SU-DHL-6 (cell line): Measurements from ENCODE around the gene PHLDB1.

Experiments
- EZH2phosphoT487 ChIP-seq: fragments of 200-600 bp; sonication (generic), shearing (Covaris generic); conservative IDR thresholded peaks from 2 replicates; pipeline ENCODE4 v1.6.1; 2018; ENCODE audit warnings: mild to moderate bottlenecking, antibody characterized with exemption, low read length, moderate library complexity, mixed read lengths
- TF ChIP-seq, protein P1 (sequence below): fragments of 200-600 bp; sonication (generic); IDR thresholded peaks from one replicate; pipeline ENCODE4 v1.5.1; 2017; ENCODE audit warnings: antibody characterized with exemption, mild to moderate bottlenecking, low read length, moderate library complexity; ENCODE audit not compliant: insufficient read depth, poor library complexity, severe bottlenecking

DNA sequence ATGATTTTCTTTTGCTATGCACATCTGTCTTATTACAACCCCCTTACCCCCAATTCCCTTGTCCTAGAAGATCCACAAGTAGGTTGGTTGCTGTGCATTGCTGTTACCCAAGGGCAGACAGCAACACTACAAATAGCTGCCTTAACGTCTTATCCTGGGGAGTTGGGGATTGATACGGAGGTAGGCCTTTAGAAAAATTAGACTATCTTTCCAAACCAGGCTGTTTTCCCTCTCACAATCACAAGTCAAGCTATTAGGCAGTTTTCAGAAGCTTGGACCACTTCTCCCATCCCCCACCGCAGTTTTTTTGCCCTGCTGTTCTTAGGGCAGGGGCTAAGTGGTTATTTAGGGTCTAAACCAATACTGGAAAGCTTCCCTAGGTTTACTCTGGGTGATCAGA is 2.8 kb upstream of the PHLDB1 start:
- TF ChIP-seq, protein P1, sequence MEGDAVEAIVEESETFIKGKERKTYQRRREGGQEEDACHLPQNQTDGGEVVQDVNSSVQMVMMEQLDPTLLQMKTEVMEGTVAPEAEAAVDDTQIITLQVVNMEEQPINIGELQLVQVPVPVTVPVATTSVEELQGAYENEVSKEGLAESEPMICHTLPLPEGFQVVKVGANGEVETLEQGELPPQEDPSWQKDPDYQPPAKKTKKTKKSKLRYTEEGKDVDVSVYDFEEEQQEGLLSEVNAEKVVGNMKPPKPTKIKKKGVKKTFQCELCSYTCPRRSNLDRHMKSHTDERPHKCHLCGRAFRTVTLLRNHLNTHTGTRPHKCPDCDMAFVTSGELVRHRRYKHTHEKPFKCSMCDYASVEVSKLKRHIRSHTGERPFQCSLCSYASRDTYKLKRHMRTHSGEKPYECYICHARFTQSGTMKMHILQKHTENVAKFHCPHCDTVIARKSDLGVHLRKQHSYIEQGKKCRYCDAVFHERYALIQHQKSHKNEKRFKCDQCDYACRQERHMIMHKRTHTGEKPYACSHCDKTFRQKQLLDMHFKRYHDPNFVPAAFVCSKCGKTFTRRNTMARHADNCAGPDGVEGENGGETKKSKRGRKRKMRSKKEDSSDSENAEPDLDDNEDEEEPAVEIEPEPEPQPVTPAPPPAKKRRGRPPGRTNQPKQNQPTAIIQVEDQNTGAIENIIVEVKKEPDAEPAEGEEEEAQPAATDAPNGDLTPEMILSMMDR: no peak
- no peak for TF ChIP-seq EZH2phosphoT487
